Endometrial microvascular endothelial cells (primary cell): Measurements from ENCODE around the gene WDR33. TPM values are rescaled to one million over a fixed set of nuclear protein-coding genes. Genes with fewer than 3 reads are reported as not detected.

ENCODE experiments used
- in situ Hi-C: cut with HindIII; loops from 2 replicates; pipeline ENCODE4 v1.10.0; 2017; ENCODE audit warnings: low sequenced_read_pairs, low pct_unique_long_range_greater_than_20kb; ENCODE audit errors: inconsistent ontology term
- total RNA-seq: library from RNA; depleted of rRNA; stranded (reverse); fragments of >200 nt; gene quantifications from one replicate; pipeline ENCODE4 v1.2.3, GENCODE V29; 2015; ENCODE audit errors: inconsistent ontology term

The WDR33 gene
- total RNA-seq, 1 donor from 2014 or later, result 18.0 TPM

GRCh38 chr2:127653421-127654083 is 157.4 kb downstream of the WDR33 start:
- in situ Hi-C loops, result no loop called here

- in situ Hi-C loops, result no loop called here
Observed at GRCh38 chr2:127652786-127653357, 158.1 kb downstream of the WDR33 start.

GRCh38 chr2:127651971-127652550 is 158.9 kb downstream of the WDR33 start:
- in situ Hi-C loops, result no loop called here

- in situ Hi-C loops, result no loop called here
Observed at GRCh38 chr2:127651381-127651809, 159.6 kb downstream of the WDR33 start.

Other genes with a start within 250 kb of the WDR33 start
- gene GPR17, start 165.0 kb downstream of the WDR33 start, total RNA-seq, result not detected
- gene LIMS2, start 135.6 kb downstream of the WDR33 start, total RNA-seq, result 34.9 TPM
- gene SFT2D3, start 109.7 kb downstream of the WDR33 start, total RNA-seq, result 4.9 TPM
- gene POLR2D, start 47.0 kb upstream of the WDR33 start, total RNA-seq, result 19.3 TPM
- 14.1 TPM for gene AMMECR1L, start 74.8 kb upstream of the WDR33 start, total RNA-seq
- gene SAP130, start 216.9 kb upstream of the WDR33 start, total RNA-seq, result 21.1 TPM